ENCODE data around the gene FN3K. TPM values are rescaled to one million over a fixed set of nuclear protein-coding genes. Genes with fewer than 3 reads are reported as not detected.

Gene FN3K
- total RNA-seq, 1 donor from 2014 or later = 21.7 TPM

GRCh38 chr17:82794781-82795482 is 59.5 kb downstream of the FN3K start:
- no peak overlapping the region for H3K4me3 Mint-ChIP-seq
- H3K27ac Mint-ChIP-seq (ENCODE audit: unreplicated experiment) = no peak overlapping the region
- no peaks in the 10 kb centered on the region for H3K27me3 Mint-ChIP-seq (ENCODE audit: low read depth)
- peaks cover 6% of the 10 kb centered on the region for H3K36me3 Mint-ChIP-seq (ENCODE audit: low read depth)
- H3K4me1 Mint-ChIP-seq = peaks cover 12% of the 10 kb centered on the region
- TF ChIP-seq, protein P1, sequence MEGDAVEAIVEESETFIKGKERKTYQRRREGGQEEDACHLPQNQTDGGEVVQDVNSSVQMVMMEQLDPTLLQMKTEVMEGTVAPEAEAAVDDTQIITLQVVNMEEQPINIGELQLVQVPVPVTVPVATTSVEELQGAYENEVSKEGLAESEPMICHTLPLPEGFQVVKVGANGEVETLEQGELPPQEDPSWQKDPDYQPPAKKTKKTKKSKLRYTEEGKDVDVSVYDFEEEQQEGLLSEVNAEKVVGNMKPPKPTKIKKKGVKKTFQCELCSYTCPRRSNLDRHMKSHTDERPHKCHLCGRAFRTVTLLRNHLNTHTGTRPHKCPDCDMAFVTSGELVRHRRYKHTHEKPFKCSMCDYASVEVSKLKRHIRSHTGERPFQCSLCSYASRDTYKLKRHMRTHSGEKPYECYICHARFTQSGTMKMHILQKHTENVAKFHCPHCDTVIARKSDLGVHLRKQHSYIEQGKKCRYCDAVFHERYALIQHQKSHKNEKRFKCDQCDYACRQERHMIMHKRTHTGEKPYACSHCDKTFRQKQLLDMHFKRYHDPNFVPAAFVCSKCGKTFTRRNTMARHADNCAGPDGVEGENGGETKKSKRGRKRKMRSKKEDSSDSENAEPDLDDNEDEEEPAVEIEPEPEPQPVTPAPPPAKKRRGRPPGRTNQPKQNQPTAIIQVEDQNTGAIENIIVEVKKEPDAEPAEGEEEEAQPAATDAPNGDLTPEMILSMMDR (conservative IDR thresholded peaks at IDR 0.05) = no peak
- no peaks in the 10 kb centered on the region for H3K9me3 Mint-ChIP-seq
- DNase-seq (ENCODE audit: low read depth, low spot score) = no peak

GRCh38 chr17:82795615-82796014 is 60.2 kb downstream of the FN3K start:
- H3K4me3 Mint-ChIP-seq = no peak overlapping the region

GRCh38 chr17:82797061-82797460 is 61.6 kb downstream of the FN3K start:
- DNase-seq (ENCODE audit: low read depth, low spot score) = no peak
- Mint-ChIP-seq H3K9me3 (peaks cover 5% of the 10 kb centered on the region), H3K27ac (ENCODE audit: unreplicated experiment) (peak overlapping the region; percentile 57), H3K4me1 (peaks cover 12% of the 10 kb centered on the region), H3K4me3 (no peak overlapping the region), H3K27me3 (ENCODE audit: low read depth) (no peaks in the 10 kb centered on the region), H3K36me3 (ENCODE audit: low read depth) (peaks cover 19% of the 10 kb centered on the region)
- TF ChIP-seq, protein P1 (conservative IDR thresholded peaks at IDR 0.05) = no peak

More at GRCh38 chr17:82795615-82796014, 60.2 kb downstream of the FN3K start:
- DNase-seq (ENCODE audit: low read depth, low spot score) = no peak
- no peaks in the 10 kb centered on the region for H3K27me3 Mint-ChIP-seq (ENCODE audit: low read depth)
- peaks cover 12% of the 10 kb centered on the region for H3K4me1 Mint-ChIP-seq
- TF ChIP-seq, protein P1 (conservative IDR thresholded peaks at IDR 0.05) = no peak
- H3K9me3 Mint-ChIP-seq = no peaks in the 10 kb centered on the region
- H3K27ac Mint-ChIP-seq (ENCODE audit: unreplicated experiment) = peak overlapping the region; percentile 67
- H3K36me3 Mint-ChIP-seq (ENCODE audit: low read depth) = peaks cover 8% of the 10 kb centered on the region

- Mint-ChIP-seq H3K4me3 (no peak overlapping the region), H3K27me3 (ENCODE audit: low read depth) (no peaks in the 10 kb centered on the region), H3K9me3 (peaks cover 8% of the 10 kb centered on the region), H3K27ac (ENCODE audit: unreplicated experiment) (no peak overlapping the region), H3K36me3 (ENCODE audit: low read depth) (peaks cover 28% of the 10 kb centered on the region), H3K4me1 (peaks cover 12% of the 10 kb centered on the region)
- no peak for DNase-seq (ENCODE audit: low read depth, low spot score)
- TF ChIP-seq, protein P1 (conservative IDR thresholded peaks at IDR 0.05) = no peak
Observed at GRCh38 chr17:82798752-82799151, 63.3 kb downstream of the FN3K start.

DNA sequence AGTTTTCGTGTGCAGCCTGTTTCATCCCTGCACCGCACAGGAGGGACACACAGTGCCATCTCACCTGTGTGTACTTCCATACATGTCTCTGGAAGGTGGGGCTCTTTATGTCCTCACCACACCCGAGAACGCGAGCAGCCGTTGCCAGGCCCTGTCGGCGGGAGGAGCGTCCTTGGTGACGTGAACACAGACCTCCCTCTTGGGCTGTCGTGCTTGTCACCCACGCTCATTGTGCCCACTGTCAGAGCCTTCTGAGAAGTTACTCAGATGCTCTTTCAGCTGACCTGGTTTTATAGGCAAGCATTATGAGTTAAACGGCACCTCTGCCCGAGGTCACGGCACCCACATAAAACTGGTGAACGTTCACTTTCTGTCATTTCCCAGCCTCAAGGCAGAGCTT is 64.2 kb downstream of the FN3K start:
- DNase-seq (ENCODE audit: low read depth, low spot score) = no peak
- no peak overlapping the region for H3K4me3 Mint-ChIP-seq
- peaks cover 12% of the 10 kb centered on the region for H3K4me1 Mint-ChIP-seq
- H3K27ac Mint-ChIP-seq (ENCODE audit: unreplicated experiment) = no peak overlapping the region
- H3K27me3 Mint-ChIP-seq (ENCODE audit: low read depth) = no peaks in the 10 kb centered on the region
- peaks cover 28% of the 10 kb centered on the region for H3K36me3 Mint-ChIP-seq (ENCODE audit: low read depth)
- TF ChIP-seq, protein P1 (conservative IDR thresholded peaks at IDR 0.05) = no peak
- peaks cover 8% of the 10 kb centered on the region for H3K9me3 Mint-ChIP-seq

Other genes with a start within 250 kb of the FN3K start
- 84.3 and 92.2 TPM in 2 replicates for gene FOXK2, start 215.9 kb upstream of the FN3K start, total RNA-seq
- 57.1 and 64.6 TPM in 2 replicates for gene WDR45B, start 87.2 kb upstream of the FN3K start, total RNA-seq
- 5.6 and 8.9 TPM in 2 replicates for gene RAB40B, start 36.9 kb upstream of the FN3K start, total RNA-seq
- gene FN3KRP, start 18.9 kb upstream of the FN3K start, total RNA-seq = 44.1 and 44.4 TPM in 2 replicates
- 155 and 166 TPM in 2 replicates for gene TBCD, start 16.4 kb downstream of the FN3K start, total RNA-seq
- gene ZNF750, start 104.4 kb downstream of the FN3K start, total RNA-seq = not detected in 2 replicates

Measured in neural crest cell (in vitro differentiated cells).